Measurements from ENCODE around the gene UTP15. TPM values are rescaled to one million over a fixed set of nuclear protein-coding genes. Genes with fewer than 3 reads are reported as not detected.

Gene UTP15
- total and polyA plus RNA-seq, 2 of the 4 experiments (the other 2 are of a cell fraction), result 11.4 to 28.0 TPM

DNA sequence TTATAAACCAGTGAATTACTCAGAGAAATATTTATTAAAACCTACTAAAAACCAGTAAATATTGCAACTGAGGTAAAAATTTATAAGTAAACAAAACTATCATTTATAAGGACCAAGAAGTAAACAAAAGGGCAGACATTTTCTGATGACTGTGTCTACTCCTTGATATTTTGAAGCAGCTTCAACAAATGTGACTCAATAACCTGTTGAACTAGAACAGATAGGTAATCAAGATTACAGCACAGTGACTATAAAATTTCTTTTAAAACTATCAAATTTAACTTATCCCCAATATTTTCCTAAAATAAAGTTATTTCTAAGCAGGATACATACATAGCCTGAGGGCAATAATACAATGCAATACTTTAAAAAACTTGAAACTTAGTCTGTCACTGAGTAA is 12.9 kb upstream of the UTP15 start:
- Histone ChIP-seq H3K9ac (ENCODE audit: low read depth, low read length) (no peak overlapping the region), H4K91ac (ENCODE audit: insufficient read depth, low read depth, low read length) (no peak overlapping the region), H3K36me3 (ENCODE audit: control insufficient read depth, insufficient read depth, low read length) (peaks cover 20% of the 10 kb centered on the region), H3K27me3 (ENCODE audit: control insufficient read depth, insufficient read depth, low read length) (no peaks in the 10 kb centered on the region), H2BK120ac (ENCODE audit: low read depth, low read length) (no peak overlapping the region), H4K20me1 (ENCODE audit: insufficient read depth, low read length) (no peaks in the 10 kb centered on the region), H2AK9ac (replicated peaks; ENCODE audit: low read depth, low read length, poor library complexity) (no peak overlapping the region), H3K27ac (ENCODE audit: insufficient read depth, low read length) (no peak overlapping the region), H3K4ac (ENCODE audit: low read depth, low read length) (no peak overlapping the region), H2AK5ac (ENCODE audit: low read depth, low read length) (no peak overlapping the region), H3K4me3 (ENCODE audit: insufficient read depth, low read depth, low read length) (no peak overlapping the region), H2BK20ac (ENCODE audit: low read depth, low read length) (no peak overlapping the region), H3K79me1 (ENCODE audit: low read depth in 1 of 2, low read length in 2 of 2) (no peaks in the 10 kb centered on the region), H3K9me3 (ENCODE audit: control insufficient read depth, insufficient read depth, low read length) (no peaks in the 10 kb centered on the region), H3K9me1 (ENCODE audit: insufficient read depth, low read length) (0 out of 2 replicates have a peak, but pooled peaks cover 2% of the 10 kb centered on the region), H2AFZ (replicated peaks; ENCODE audit: low read length, poor library complexity) (no peak overlapping the region), H3K14ac (replicated peaks; ENCODE audit: low read depth, low read length) (no peak overlapping the region), H4K5ac (ENCODE audit: low read depth, low read length) (no peak overlapping the region), H3K4me2 (ENCODE audit: low read depth, low read length) (no peak overlapping the region), H4K8ac (ENCODE audit: low read depth in 2 of 2, low read length in 2 of 2) (no peak overlapping the region), H3K18ac (ENCODE audit: low read depth, low read length) (no peak overlapping the region), H3K56ac (ENCODE audit: extremely low read depth, insufficient read depth, low read length) (no peak overlapping the region), H2BK15ac (ENCODE audit: low read depth, low read length) (no peak overlapping the region), H3K4me1 (ENCODE audit: control insufficient read depth, insufficient read depth, low read length) (peaks cover 3% of the 10 kb centered on the region), H3K23ac (ENCODE audit: low read depth, low read length) (no peak overlapping the region), H2BK5ac (ENCODE audit: low read depth, low read length, poor library complexity, severe bottlenecking) (no peak overlapping the region)
- intact Hi-C loops (cut with micrococcal nuclease) (no loop called here), dilution Hi-C loops (cut with HindIII; ENCODE audit: low sequenced_read_pairs, unreplicated experiment) (no loop called here), in situ Hi-C loops (cut with MboI; ENCODE audit: low sequenced_read_pairs) (no loop called here)
- ATAC-seq (ENCODE audit: low read depth), result no peak
- no peak for DNase-seq
- no peak for TF ChIP-seq USF2 (IDR thresholded peaks at IDR 0.05; ENCODE audit: low read depth, low read length)
- no peak for TF ChIP-seq MAZ (IDR thresholded peaks at IDR 0.05; ENCODE audit: borderline replicate concordance, low read depth, low read length)
- TF ChIP-seq BHLHE40 (IDR thresholded peaks at IDR 0.05; ENCODE audit: low read depth, low read length), result no peak
- TF ChIP-seq POLR2A (IDR thresholded peaks at IDR 0.05; ENCODE audit: low read depth, low read length), result no peak
- no peak for TF ChIP-seq FOS (IDR thresholded peaks at IDR 0.05; ENCODE audit: low read depth, low read length)
- TF ChIP-seq NFE2L2 (IDR thresholded peaks at IDR 0.05; ENCODE audit: low read depth, low read length), result no peak
- TF ChIP-seq CTCF (conservative IDR thresholded peaks at IDR 0.05; ENCODE audit: low read depth, low read length), result no peak
- TF ChIP-seq RFX5 (IDR thresholded peaks at IDR 0.05; ENCODE audit: low read depth, low read length), result no peak
- no peak for TF ChIP-seq MAFK (IDR thresholded peaks at IDR 0.05; ENCODE audit: low read depth, low read length)
- TF ChIP-seq ELK1 (IDR thresholded peaks at IDR 0.05; ENCODE audit: borderline replicate concordance, low read depth, low read length), result no peak
- TF ChIP-seq MXI1 (IDR thresholded peaks at IDR 0.05; ENCODE audit: borderline replicate concordance, low read depth, low read length), result no peak
- ChIA-PET POLR2A (ENCODE audit: unreplicated experiment) (no interaction called here), CTCF (no interaction called here)
- BruUV-seq (replicated peaks), result no TSS peak

Measured in IMR-90 (cell line).